Measurements from ENCODE around the gene ADAT3. TPM values are rescaled to one million over a fixed set of nuclear protein-coding genes. Genes with fewer than 3 reads are reported as not detected.

Gene ADAT3
- total RNA-seq, 2 donors from 2014 or later, result 1.7 to 4.0 TPM

DNA sequence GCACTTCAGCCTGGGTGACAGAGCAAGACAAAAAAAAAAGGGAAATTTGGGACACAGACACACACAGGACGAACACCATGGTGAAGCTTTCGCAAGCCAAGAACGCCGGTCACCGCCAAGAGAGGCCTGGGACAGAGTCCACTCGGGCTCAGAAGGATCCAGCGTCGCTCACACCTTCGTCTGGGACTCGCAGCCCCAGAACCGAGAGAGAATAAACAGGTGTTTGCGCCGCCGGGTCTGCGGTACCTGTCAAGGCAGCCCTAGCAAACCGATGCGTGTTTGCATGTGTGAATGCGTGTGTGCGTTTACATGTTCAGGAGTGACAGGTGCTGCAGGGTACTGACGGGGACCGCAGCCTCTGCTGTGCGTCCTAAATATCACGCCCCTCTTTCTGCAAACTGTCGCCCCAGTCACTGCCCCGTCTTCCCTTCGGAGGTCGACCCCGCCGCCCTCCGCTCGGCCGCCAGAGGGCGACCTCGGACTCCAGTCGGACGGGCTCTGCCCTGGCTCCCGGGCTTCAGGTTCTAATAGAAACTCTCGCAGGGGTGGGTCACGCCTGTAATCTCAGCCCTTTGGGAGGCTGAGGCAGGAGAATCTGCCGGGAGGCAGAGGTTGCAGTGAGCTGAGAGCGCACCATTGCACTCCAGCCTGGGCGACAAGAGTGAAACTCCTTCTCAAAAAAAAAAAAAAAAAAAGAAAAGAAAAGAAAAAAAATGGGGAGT, 24.0 kb downstream of the ADAT3 start:
- Histone ChIP-seq H3K9me3 (no peaks in the 10 kb centered on the region), H3K4me1 (peaks cover 0 to 8% of the 10 kb centered on the region in 2 donors), H3K36me3 (peaks cover 7% of the 10 kb centered on the region), H3K4me3 (peak overlapping the region in 1 of 2 donors; percentile 40), H3K27me3 (no peaks in the 10 kb centered on the region), H3K27ac (no peak overlapping the region)
- TF ChIP-seq, protein P1, sequence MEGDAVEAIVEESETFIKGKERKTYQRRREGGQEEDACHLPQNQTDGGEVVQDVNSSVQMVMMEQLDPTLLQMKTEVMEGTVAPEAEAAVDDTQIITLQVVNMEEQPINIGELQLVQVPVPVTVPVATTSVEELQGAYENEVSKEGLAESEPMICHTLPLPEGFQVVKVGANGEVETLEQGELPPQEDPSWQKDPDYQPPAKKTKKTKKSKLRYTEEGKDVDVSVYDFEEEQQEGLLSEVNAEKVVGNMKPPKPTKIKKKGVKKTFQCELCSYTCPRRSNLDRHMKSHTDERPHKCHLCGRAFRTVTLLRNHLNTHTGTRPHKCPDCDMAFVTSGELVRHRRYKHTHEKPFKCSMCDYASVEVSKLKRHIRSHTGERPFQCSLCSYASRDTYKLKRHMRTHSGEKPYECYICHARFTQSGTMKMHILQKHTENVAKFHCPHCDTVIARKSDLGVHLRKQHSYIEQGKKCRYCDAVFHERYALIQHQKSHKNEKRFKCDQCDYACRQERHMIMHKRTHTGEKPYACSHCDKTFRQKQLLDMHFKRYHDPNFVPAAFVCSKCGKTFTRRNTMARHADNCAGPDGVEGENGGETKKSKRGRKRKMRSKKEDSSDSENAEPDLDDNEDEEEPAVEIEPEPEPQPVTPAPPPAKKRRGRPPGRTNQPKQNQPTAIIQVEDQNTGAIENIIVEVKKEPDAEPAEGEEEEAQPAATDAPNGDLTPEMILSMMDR (IDR thresholded peaks at IDR 0.05), result peak; percentile 86 to 94
- peak; percentile 85 for DNase-seq (ENCODE audit: low spot score)

DNA sequence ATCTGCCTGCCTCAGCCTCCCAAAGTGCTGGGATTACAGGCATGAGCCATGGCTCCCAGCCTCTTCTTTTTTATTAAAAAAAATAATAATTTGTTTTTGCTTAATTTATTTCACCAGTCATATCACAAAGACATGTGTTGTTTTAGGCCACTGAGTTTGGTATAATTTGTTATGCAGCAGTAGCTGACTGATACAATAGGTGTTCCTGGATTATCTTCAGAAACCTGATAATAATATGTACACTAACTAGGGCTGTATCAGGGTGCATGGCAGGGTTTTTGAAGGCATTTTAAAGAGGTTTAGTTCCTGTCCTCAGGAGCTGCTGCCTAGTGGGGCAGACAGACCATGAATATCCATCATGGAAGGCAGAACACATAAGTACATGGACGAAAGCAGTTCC, 26.2 kb downstream of the ADAT3 start:
- TF ChIP-seq, protein P1 (IDR thresholded peaks at IDR 0.05), result no peak
- no peak for DNase-seq (ENCODE audit: low spot score)

DNA sequence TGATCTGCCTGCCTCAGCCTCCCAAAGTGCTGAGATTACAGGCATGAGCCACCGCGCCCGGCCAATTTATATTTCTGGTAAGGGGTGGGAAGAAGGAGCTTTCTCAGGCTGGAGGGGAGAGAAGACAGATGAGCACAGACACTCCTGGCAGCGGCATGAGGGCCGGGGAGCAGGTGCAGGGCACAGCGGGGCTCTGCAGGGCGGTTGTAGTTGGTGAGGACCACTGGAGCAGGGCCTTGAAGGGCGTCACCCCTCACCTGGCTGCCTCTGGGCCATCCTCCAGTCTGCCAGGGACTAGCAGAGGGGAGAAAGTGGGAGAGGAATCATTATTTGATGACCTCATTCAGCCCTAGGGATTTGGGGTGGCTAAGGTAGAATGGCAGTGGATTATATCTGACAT, 27.2 kb downstream of the ADAT3 start:
- Histone ChIP-seq H3K27ac (no peak overlapping the region), H3K9me3 (no peaks in the 10 kb centered on the region), H3K36me3 (no peaks in the 10 kb centered on the region), H3K4me3 (no peak overlapping the region), H3K4me1 (peaks cover 0 to 8% of the 10 kb centered on the region in 2 donors), H3K27me3 (no peaks in the 10 kb centered on the region)
- TF ChIP-seq, protein P1 (IDR thresholded peaks at IDR 0.05), result no peak
- DNase-seq (ENCODE audit: low spot score), result no peak

More for the DNA sequence above, 26.2 kb downstream of the ADAT3 start:
- Histone ChIP-seq H3K27ac (no peak overlapping the region), H3K27me3 (no peaks in the 10 kb centered on the region), H3K4me3 (no peak overlapping the region), H3K36me3 (no peaks in the 10 kb centered on the region), H3K9me3 (no peaks in the 10 kb centered on the region), H3K4me1 (peaks cover 0 to 8% of the 10 kb centered on the region in 2 donors)

DNA sequence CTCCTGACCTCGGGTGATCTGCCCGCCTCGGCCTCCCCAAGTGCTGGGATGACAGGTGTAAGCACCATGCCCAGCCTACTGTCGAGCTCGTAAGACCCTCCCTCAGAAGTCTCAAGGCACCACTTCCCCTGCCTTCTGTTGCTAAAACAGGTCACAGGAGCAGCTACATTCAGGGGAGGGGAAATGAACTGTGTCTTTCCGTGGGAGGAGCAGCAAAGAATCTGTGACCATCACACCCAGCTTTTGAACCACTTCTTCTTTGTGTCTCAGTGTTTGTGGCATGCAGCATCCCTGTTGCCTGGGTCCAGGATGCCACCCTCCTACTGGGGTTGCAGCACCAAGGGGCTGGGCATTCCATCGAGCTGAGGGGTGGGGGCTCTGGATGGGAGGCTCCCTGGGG, 28.0 kb downstream of the ADAT3 start:
- H3K36me3 ChIP-seq, result no peaks in the 10 kb centered on the region
- peaks cover 0 to 8% of the 10 kb centered on the region in 2 donors for H3K4me1 ChIP-seq
- H3K27me3 ChIP-seq, result no peaks in the 10 kb centered on the region
- H3K4me3 ChIP-seq, result no peak overlapping the region
- TF ChIP-seq, protein P1 (IDR thresholded peaks at IDR 0.05), result no peak
- H3K9me3 ChIP-seq, result no peaks in the 10 kb centered on the region
- DNase-seq (ENCODE audit: low spot score), result no peak
- H3K27ac ChIP-seq, result no peak overlapping the region

DNA sequence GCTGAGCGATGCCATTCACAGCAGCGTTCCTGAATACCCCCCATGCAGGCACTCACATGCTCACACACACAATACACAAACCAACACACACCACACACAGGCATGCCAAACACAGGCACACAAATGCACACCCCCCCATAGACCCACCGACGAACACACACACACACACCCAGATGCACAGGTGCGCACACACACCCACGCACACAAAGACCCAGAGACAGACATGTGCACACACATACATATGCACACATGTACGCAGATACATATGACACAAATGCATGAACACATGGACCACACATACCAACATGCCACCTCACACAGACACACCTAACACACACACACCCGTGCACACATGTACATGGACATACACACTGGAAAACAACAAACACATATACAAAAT, 28.7 kb downstream of the ADAT3 start:
- H3K4me3 ChIP-seq, result no peak overlapping the region
- no peak overlapping the region for H3K27ac ChIP-seq
- H3K36me3 ChIP-seq, result no peaks in the 10 kb centered on the region
- no peak for DNase-seq (ENCODE audit: low spot score)
- TF ChIP-seq, protein P1 (IDR thresholded peaks at IDR 0.05), result no peak
- no peaks in the 10 kb centered on the region for H3K27me3 ChIP-seq
- no peaks in the 10 kb centered on the region for H3K9me3 ChIP-seq
- peaks cover 0 to 8% of the 10 kb centered on the region in 2 donors for H3K4me1 ChIP-seq
